GM21576 (cell line): Measurements from ENCODE around the gene COQ9.

Source experiments
- ATAC-seq: cut with Tn5 transposase; IDR thresholded peaks from one replicate; pipeline ENCODE4 v1.9.1; 2021; ENCODE audit warnings: mild to moderate bottlenecking, moderate library complexity; ENCODE audit not compliant: unreplicated experiment

COQ9 gene

DNA sequence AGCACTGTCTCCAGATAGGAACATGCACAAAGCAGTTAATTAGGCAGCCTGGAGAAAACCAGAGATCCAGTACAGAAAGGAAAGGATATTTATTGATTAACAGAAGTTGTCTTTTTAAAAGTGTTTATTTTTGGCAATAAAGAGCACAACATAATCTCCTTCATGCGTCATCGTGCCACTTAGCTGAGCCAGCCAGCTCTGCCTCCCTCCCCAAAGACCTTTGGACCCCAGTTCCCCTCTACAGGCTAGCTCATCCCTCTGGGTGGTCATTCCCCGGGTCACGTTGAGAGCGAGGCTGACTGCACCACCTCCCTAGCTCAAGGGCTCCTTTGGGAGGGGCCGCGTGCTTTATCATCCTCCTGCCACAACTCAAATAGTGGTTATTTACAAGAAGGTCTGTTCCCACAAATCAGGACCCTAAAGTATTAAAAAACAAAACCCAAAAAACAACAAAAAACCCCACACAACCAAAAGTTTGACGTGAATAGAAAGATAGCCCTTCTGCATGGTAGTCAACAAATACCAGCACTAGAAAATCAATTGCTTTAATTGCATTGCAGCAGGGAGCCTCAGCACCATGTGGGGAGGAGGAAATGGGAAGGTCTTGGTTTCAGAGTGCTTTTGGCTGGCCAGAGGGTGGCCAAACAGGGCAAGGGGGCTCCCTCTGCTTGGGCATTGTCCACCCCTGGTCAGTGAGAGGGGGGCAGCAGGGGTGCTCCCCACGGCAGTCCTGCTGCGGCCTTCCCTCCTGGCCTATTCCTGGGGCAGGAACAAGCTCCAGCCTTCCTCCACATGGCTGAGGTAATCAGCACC lies 24.8 kb downstream of the COQ9 start:
- ATAC-seq: no peak

DNA sequence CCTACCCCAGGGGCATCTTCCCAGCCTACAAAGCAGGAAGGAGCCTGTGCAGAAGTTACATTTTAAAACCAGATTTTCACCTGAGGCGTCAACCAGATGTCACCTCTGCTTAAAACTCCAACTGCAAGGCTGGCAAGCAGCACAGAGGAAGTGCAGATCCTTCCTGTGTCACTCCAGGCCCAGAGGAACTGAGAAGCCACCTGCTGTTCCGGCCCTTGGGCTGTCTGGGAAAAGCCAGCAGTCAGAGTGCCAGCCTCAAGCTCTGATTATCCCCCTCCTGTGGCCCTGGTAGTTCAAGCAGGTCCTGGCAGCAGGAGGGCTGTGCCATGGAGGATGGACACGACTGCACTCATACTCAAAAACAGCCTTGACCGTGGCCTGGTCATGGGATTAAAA lies 25.4 kb downstream of the COQ9 start:
- ATAC-seq: no peak

DNA sequence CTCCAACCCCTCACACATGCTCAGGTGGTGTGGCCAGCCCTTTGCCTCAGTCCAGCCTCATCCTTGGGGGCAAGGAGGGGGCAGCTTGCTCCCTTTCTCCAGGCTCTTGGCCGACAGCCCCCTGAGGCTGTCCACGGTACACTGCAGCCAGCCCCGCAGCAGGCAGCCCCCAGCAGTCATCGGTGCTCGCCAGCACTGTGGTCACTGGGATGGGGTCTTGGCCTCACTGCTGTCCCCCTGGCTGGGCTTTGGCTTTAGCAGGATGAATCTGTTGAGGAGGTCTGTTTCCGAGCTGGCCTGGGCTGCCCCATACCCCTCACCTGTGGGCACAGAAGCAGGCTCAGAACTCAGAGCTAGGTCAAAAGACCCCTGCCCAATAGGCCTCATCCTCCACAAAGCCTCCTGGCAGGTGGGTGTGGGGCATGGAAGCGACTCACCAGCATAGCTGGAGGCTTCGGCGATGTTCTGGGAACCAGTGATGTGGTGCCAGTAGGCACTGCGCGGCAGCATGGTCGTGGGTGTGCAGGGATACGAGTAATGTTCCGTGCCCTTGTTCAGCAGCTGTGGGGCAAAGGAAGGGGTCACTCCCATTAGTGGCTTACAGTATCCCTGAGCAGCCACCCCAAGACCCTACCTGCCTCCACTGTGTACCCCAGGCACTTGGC lies 26.0 kb downstream of the COQ9 start:
- no peak for ATAC-seq

DNA sequence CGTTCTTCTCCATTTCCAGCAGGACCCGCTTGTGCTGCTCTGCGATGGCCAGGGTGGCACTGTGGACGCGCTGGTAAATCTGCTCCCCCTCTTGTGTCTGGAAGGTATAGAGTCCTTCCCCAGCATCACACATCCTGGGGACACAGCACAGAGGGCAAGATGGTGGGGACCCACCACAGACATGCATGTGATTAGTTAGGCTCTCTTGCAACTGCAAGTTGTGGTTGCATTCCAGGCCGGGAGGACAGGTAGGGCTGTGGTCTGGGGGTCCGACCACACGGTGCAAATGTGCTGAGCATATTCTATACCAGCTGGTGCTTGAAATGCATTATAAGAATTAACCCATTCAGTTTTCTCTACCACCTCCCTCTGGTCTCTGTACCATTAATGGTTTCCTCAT lies 26.6 kb downstream of the COQ9 start:
- no peak for ATAC-seq

DNA sequence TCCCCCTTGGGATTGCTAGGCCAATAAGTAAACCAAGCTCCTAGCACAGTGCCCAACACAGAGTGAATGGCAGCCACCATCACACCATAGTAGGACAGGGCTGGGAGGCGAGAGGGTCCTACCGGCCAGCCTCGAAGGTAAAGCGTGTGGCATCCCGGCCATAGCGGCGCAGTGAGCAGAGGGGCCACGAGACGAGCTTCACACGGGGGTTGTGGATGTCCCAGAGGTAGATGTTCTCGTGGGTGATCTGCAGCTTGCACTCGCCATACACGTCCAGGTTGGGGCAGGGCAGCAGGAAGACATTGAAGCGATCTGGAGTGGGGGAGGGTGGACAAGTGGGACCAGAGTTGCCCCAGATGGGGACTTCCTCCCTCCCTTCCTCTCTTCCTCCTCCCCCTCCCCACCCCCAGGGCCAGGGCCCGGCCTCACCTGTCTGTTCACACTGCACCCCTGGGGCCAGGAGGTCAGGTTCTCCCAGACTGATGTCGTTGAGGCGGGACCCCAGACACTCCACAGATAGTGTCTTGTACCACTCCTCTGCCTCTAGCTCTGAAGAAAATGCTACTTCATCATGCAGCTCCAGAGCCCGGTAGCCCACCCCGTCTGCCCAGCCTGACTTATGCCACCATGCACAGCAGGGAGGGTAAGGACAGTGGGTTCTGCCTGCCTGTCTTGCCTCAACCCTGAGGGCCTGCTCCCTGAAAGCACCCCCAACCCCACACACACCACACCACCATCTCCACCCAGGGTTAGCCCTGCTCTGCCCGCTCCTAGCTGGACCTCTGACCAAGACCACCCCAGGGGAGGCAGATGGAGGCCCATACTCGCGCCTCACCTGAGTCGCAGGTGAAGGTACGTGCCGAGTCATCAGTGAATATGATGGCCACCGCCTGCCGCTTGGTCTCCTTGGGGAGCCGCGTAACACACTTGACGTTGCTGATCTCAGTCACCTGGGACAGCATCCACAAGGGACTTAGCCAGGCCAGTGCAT lies 27.7 kb downstream of the COQ9 start:
- no peak for ATAC-seq

DNA sequence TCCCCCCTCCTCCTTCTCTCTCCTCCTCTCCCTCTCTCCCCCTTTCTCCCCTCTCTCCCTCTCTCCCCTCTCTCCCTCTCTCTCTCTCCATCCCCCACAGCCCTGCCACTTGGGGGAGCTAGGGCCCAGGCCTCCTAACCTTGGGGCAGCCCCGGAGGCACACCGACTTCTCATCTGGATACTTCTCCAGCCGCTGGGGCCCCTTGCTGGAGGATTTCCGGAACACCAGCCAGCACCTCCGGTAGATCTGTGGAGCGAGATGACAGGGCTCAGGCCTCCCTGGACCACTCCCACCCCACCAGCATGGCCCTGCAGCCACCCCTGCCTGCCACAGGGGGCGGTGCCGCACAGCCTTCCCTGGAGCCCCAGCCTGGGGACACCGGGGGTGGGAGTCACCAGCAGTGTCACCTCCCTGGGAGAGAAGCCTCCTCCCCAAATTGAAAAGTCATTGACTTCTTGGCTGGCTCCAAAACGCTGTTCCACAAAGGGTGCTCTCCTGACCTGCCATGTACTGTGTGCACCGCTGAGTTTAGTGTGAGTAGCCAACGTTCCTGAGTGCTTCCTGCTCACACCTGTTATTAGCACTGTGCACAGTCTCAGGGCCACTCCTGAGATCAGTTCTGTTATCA lies 28.5 kb downstream of the COQ9 start:
- peak; percentile 88 for ATAC-seq

GRCh38 chr16:57476546-57477410 lies 29.5 kb downstream of the COQ9 start:
- no peak for ATAC-seq

GRCh38 chr16:57477531-57478202 lies 30.4 kb downstream of the COQ9 start:
- ATAC-seq: no peak

GRCh38 chr16:57478396-57479204 lies 31.3 kb downstream of the COQ9 start:
- no peak for ATAC-seq

GRCh38 chr16:57479205-57479975 lies 32.1 kb downstream of the COQ9 start:
- ATAC-seq: no peak

- no peak for ATAC-seq
Observed at GRCh38 chr16:57479976-57480753, 32.9 kb downstream of the COQ9 start.

DNA sequence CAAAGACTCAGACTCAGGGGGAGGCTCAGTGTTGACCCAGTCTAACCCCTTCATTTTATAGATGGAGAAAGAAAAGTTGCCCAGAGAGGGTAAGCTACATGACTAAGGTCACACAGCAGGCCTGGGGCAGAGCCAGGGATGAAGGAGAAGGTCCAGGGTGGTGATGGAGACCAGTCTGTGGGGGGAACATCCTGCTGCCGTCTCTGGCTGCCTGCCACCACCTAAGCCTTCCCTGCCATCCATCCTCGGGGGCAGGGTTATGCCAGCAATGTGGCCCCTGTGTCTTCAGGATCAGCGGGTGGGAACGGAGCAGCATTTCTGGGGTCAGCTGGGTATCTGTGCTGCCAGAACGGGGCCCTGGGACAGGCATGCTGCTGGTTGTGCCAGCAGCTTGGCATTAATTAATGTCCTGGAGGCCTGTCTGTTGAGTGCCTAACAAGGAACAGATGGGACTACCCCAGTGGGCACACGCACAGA lies 33.5 kb downstream of the COQ9 start:
- no peak for ATAC-seq

DNA sequence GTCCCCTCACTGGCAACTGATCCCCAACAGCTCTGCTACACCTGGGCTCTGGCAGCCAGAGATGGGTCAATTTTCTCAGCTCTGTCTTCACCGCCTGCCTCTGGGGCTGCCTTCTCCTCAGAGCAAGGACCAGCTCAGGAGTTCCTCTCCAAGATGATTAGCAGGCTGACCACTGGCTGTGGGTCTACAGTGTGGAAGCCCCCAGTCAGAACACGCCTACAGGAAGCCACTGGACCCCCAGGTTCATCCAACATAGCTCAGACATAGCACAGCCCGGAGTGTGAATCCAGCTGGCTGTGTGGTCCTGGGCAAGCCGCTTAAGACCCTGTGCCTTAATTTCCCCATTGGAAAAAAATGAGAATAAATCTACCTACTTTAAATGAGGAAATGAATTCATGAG lies 34.1 kb downstream of the COQ9 start:
- no peak for ATAC-seq

DNA sequence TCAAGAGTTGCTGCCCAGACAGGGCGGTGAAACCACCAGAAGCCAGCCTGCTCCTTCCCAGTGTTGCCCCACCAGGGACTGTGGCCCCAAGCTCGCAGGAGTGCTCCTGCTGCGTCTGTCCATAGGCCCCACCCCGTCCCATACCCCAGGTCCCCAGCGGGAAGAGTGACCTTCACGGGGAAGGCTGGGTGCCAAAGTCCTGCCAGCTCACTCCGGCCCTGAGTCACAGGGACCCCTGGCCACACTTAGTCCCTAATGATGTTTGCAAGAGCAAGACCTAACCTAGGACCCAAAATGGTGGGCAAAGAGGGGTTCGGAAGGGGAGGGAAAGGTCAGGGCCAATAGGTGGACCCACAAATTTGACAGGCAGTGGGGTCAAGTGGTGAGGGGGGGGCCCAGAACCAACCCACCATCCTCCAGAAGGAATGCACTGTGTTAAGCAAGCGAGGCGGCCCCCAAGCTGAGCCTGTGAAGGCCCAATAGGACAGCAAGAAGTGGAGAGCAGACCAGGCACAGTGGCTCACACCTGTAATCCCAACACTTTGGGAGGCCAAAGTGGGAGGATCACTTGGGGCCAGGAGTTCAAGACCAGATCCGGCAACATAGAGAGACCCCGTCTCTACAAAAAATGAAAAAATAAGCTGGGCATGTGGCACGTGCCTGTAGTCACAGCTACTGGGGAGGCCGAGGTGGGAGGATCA lies 35.7 kb downstream of the COQ9 start:
- no peak for ATAC-seq

GRCh38 chr16:57483725-57484514 lies 36.6 kb downstream of the COQ9 start:
- no peak for ATAC-seq
